Measurements from ENCODE around the gene ADRB2.

GRCh38 chr5:148794275-148794674 lies 32.1 kb upstream of the ADRB2 start:
- no peak for TF ChIP-seq CTCF (IDR thresholded peaks at IDR 0.05)
- no peak for TF ChIP-seq POLR2A (IDR thresholded peaks at IDR 0.05)
- no peak for TF ChIP-seq EP300 (IDR thresholded peaks at IDR 0.05; ENCODE audit: low read depth)
